Left forelimb (tissue), 1 donor: ENCODE measurements around the gene TIMP2.
A peak's percentile ranks its signal among the peaks of the same experiment; 100 is the strongest.
"Not testable (repeated sequence)": the region's sequence is repeated elsewhere in the genome, so short reads cannot be mapped to it uniquely, and the experiment has no call there.

Source experiments
- DNase-seq: peaks from one replicate; pipeline ENCODE4 v3.0.0-alpha.2; 2018; ENCODE audit warnings: low spot score

Gene TIMP2

GRCh38 chr17:78933025-78933958 is 8.1 kb upstream of the TIMP2 start:
- no peak for DNase-seq

DNA sequence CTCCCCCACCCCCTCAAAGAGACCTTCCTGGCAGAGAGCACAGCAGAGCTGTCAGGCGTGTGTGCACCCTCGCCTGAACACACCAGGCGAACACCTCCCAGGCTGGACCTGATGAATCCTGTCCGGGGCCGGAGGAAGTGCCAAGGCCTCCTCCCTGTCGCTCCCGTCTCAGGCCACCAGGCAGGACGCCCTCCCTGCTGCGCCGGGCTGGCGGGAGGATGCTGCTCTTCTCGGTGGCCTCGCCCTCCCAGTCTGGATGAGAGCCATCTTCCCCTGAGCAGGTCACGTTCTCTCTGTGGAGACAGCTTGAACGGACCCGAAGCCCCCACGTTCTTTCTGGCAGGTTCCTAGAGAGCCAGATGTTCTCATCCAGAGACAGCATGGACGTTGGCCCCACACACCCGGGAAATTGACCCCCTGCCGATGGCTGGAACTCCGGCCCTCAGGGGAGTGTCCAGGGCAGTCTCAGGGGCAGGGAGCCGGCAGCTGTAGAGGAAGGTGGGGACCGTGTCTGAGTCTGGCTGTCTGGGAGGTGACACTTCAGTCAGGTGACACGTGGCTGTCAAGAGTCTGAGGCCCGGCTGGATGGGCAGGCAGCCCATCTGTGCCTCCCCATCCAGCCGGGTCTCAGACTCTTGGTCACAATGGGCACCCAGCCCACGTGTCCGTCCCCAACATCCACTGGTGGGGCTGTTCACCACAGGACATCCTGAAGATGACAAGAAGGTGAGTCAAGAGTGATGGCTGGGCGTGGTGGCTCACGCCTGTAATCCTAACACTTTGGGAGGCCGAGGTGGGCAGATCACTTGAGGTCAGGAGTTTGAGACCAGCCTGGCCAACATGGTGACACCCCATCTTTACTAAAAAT is 5.0 kb upstream of the TIMP2 start:
- no peak for DNase-seq

DNA sequence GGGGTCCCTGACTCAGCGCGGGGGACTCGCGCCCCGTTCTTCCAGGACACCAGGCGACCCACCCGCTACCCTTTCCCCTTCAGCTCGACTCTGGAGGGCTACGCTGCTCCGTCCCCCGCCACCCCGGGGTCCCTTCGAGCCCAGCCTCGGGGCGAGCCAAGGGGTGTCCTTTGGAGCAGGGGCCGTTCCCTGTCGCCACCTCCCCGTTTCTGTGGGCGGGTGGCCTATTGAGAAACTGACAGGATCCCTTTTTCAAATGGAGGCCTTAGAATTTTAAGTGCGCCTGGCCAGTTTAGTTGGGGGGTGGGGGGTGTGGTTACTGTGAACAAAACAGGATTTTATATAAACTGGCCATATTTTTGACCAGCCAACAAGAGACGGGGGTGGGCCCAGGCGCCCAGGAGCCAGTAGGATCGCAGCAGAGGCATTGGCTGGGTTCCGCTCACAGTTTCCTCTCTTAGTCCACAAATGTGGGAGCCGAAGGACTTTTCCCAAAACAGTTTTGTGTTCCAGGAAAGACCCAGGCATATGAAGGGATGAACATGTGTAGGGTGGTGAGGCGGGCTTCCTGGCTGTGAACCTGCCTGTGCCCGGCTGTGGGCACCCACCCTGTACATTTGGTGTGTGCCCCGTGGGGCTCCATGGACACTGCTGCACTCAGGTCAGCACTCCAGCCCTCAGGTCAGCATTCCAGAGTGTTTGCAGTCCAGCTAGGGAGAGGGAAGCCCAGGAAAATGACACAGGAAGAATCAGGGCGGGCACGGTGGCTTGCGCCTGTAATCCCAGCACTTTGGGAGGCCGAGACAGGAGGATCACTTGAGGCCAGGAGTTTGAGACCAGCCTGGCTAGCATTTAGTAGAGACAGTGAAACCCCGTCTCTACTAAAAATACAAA is 722 bp upstream of the TIMP2 start:
- peak; percentile 86 for DNase-seq

- no peak for DNase-seq
Measured at GRCh38 chr17:78924481-78925151, 571 bp downstream of the TIMP2 start.

DNA sequence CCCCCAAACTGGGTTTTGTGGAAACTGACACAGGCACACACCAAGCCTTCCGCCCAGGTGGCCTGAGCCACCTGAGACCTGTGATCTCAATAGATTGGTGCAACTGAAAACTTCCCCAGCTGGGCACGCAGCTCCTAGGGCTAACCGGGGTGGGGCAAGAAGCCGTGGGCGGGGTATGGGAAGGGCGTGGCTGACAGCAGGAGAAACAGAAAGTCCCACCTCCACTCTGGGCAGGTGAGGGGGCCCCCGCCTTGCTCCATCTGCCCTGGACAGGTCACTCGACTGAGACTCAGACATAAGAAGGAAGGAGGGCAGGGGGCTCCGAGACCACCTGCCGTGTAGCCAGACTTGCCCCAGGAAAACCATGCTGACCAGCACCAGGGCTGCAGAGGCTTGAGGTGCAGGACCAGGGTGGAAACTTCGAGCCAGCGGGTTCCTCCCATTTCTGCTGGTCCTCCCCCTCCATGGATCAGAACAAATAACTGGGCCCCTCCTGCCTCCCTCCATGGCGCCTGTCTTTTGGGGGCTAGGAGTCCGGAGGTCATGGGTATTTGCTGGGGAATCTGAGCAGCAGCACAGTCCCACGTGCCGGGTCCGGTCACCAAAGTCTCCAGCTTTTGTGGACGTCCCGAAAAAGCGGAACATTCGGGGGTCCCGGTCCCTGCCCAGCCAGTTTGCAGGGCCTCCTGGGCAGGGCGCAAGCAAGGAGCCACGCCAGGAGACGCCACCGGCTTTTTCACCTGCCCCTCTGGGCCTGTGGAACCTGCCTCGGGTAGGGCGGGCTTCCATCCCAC is 1.3 kb downstream of the TIMP2 start:
- no peak for DNase-seq

DNA sequence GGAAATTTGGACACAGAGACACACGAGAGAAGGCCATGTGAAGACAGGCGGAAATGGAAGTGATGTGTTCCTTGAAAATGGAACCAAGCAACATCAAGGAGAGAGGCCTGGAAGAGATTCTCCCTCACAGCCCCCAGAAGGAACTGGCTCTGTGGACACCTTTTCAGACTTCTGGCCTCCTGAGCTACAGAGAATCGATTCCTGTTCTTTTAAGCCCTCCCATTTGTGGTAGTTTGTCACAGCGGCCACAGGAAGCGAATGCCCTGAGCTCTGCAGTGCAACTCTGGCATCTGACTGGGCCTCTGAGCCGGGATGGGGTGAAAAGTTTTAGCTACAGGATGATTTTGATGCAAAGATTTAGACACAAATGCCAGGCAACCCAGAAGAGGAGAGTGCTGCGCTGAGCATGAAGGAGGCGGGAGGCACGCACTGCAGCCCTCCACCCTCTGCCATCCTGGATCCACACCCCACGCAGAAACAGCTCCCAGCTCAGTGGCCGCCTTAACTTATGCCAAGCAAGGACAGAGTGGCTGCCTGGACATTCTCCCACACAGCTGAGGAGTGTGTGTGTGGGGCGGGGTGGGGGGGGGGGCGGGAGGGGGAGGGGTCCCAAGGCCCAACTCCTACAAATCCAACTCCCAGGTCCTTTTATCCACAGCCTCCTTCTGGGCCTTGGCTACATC is 2.2 kb downstream of the TIMP2 start:
- no peak for DNase-seq

GRCh38 chr17:78921437-78921971 is 3.7 kb downstream of the TIMP2 start:
- DNase-seq, result no peak

DNA sequence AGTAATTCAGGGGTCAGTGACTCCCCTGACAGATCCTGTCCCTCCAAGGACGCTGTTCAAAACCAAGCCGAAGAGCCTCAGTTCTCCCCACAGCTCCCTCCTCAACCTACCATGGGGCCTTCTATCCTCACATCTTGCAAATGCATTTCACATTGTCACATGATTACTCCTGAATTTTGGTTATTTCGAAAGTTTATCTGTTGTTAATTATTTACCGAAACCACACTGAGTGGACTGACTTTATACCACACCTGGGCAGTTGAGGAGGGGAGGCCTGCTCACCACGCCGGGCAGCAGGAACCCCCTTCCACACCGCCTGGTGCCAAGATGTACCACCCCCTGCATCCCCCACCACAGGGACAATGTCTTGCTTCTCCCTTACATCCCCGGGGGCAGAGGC is 4.7 kb downstream of the TIMP2 start:
- DNase-seq, result no peak

GRCh38 chr17:78919861-78920450 is 5.2 kb downstream of the TIMP2 start:
- no peak for DNase-seq

DNA sequence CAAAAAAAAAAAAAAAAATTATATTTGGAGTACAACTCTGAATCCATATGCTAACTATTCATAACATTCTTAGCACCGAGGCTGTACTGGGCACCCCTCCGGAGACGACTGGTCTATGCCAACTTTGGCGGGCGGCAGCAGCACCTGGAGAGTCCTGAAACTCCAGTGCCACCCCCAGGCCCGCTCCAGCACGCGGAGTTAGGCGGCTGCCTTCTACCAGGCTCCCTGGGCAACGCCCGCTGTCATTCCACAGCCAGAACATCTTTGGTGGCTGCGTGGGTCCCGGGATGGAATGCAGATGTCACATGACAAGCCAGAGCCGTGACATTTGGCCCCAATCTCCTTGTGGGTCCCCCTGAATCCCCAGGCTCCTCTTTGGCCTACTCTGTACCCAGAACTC is 6.2 kb downstream of the TIMP2 start:
- no peak for DNase-seq

DNA sequence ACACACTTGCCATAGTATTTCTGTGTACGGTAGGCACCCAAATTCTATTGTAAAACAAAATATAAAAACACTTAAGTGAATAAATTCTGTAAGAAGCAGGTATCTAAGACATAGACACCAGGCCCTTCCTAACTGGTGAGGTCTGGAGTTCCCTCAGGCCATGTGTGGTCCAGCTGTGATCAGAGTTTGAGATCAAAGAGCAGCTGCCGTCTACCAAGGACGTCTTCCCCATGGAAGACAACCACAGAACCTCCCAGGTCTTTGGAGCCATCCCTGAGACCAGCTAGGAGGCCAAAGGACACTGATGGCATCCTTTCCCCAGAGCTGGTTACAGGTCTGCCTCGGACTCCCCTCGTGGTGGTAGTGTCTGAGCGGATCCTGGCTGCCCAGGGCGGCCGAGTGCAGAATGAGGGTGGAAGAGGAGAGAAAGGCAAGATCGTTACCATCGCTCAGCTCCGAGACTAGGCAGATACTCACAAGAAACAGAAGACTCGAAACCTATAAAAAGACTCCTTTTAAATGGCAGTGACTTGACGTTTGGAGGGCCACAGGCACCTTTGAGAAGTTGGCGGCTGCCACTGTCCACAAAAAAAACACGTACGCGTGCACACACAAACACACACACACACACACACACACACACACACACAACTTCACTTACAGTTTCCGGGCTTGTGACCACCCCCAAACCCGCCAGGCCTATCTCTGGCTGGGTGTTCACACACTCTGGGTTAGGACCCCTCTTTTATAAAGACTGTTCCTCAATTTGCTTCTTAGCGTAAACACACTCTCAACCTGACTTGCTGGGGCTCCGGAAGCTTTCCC is 7.5 kb downstream of the TIMP2 start:
- no peak for DNase-seq

DNA sequence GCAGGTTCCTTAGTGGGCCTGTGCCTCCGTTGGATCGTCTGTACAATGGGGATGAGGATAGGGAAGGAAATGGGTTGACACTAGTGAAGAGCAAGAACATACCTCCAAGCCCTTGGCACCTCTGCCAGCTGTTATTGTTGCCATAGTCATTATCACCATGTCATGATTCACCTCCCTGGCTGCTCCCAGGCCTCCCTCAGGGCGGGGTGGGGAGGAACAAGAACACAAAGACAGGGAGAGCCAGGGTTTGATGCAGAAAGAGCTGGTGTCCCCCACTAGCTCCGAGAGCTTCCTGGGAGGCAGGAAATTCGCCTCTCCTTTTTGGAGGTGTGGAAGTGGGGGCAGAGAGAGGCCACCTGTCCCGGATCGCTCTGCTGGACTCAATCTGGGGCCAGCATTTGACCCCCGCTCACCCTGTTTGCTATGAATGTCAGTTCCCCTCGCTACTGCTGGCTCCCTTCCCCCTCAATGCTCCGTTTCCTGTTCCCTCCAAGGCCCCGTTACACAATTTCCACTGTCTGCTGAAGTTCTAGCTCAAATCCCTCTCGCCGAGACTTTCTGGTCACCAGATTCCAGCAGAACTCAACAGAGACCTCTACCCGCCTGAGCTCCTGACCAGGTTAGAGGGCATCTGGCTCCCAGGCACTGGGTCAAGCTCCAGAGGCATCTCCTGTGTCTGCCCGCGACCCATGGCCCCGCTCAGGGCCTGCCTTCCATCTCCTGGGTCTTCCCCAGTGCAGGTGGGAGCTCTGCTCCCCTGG is 9.1 kb downstream of the TIMP2 start:
- DNase-seq, result no peak

GRCh38 chr17:78913115-78913514 is 12.1 kb downstream of the TIMP2 start:
- no peak for DNase-seq

GRCh38 chr17:78912082-78912481 is 13.1 kb downstream of the TIMP2 start:
- no peak for DNase-seq

- DNase-seq, result not testable (repeated sequence)
Measured at GRCh38 chr17:78911543-78911942, 13.6 kb downstream of the TIMP2 start.

DNA sequence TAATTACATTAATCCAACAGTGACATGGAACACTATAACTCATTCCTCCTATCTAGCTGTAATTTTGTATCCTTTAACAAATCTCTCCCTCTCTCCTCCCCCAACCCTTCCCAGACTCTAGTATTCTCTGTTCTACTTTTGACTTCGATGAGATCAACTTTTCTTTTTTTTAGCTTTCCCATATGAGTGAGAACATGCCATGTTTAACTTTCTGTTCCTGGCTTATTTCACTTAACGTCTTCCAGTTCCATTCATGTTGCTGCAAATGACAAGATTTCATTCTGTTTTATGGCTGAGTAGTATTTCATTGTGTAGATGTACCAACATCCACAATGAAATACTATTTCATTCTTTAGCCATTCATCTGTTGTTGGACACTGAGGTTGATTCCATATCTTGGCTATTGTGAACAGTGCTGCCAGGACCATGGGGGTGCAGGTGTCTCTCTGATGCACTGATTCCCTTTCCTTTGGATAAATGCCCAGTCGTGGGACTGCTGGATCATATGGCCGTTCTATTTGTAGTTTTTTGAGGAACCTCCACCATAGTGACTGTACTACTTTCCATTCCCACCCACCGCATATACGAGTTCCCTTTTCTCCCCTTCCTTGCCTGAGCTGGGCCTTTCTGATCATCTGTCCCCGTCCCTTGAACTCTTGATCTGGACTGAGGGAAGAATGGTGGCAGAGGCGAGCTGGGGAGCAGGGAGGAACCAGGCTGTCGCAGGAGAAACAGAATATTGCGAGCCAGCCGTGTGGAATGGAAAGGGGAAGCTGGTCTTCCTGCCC is 14.5 kb downstream of the TIMP2 start:
- DNase-seq, result no peak

GRCh38 chr17:78908426-78908825 is 16.8 kb downstream of the TIMP2 start:
- no peak for DNase-seq
